ENCODE data around the gene AGT. TPM values are rescaled to one million over a fixed set of nuclear protein-coding genes. Genes with fewer than 3 reads are reported as not detected.

The AGT gene
- total RNA-seq, 1 donor from 2014 or later = 79.0 TPM

DNA sequence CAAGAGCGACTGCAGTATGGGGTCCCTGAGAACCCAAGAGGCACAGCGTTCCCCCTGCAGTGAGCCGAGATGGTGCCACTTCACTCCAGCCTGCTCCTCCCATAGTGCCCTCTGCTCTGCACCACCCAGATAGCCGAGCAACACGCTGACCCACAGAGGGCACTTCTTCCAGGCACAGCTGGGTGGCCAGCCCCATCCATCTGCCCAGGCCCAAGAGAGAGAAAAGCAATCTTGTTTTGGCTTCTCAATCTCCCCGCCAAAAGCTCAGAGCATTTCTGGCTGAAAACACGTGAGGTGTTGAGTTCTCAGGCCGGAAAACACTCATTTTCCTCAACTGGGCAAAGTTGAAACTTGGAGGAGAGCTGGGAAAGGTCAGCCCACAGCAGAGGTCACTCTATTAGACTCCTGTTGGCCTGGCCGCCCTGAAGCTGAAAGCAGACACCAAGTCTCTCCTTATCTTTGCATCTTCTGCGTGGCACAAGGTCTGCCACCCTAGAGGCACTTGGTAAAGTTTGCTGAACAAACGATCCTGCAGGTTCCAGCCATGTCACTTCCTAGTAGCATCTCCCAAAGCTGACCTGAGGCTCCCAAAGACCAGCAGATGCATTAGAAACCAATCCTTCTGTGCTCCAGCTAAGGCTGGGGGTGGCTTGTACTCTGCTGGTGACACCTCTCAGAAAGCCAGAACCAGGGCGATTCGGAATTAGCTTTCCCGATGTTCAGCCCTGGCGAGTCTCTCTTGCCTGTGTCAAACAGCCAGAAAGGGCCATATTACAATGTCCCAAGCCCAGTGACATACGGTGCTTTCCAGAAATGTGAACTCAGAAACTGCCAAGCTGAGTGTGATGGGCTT, 44.2 kb upstream of the AGT start:
- intact Hi-C loops (cut with DNase I) = no loop called here
- TF ChIP-seq, protein P1, sequence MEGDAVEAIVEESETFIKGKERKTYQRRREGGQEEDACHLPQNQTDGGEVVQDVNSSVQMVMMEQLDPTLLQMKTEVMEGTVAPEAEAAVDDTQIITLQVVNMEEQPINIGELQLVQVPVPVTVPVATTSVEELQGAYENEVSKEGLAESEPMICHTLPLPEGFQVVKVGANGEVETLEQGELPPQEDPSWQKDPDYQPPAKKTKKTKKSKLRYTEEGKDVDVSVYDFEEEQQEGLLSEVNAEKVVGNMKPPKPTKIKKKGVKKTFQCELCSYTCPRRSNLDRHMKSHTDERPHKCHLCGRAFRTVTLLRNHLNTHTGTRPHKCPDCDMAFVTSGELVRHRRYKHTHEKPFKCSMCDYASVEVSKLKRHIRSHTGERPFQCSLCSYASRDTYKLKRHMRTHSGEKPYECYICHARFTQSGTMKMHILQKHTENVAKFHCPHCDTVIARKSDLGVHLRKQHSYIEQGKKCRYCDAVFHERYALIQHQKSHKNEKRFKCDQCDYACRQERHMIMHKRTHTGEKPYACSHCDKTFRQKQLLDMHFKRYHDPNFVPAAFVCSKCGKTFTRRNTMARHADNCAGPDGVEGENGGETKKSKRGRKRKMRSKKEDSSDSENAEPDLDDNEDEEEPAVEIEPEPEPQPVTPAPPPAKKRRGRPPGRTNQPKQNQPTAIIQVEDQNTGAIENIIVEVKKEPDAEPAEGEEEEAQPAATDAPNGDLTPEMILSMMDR (IDR thresholded peaks at IDR 0.05) = no peak
- no peaks in the 10 kb centered on the region for H3K4me1 ChIP-seq
- H3K27ac ChIP-seq = no peak overlapping the region
- H3K4me3 ChIP-seq = no peak overlapping the region
- H3K27me3 ChIP-seq = no peaks in the 10 kb centered on the region
- H3K9me3 ChIP-seq = no peaks in the 10 kb centered on the region
- no peaks in the 10 kb centered on the region for H3K36me3 ChIP-seq
- DNase-seq (ENCODE audit: low spot score in 2 of 2) = no peak

- Histone ChIP-seq H3K4me3 (no peak overlapping the region), H3K9me3 (no peaks in the 10 kb centered on the region), H3K36me3 (no peaks in the 10 kb centered on the region), H3K27me3 (no peaks in the 10 kb centered on the region), H3K4me1 (no peaks in the 10 kb centered on the region), H3K27ac (no peak overlapping the region)
- TF ChIP-seq, protein P1 (IDR thresholded peaks at IDR 0.05) = no peak
- no peak for DNase-seq (ENCODE audit: low spot score in 2 of 2)
- intact Hi-C loops (cut with DNase I) = no loop called here
Observed at GRCh38 chr1:230754796-230755195, 40.9 kb upstream of the AGT start.

DNA sequence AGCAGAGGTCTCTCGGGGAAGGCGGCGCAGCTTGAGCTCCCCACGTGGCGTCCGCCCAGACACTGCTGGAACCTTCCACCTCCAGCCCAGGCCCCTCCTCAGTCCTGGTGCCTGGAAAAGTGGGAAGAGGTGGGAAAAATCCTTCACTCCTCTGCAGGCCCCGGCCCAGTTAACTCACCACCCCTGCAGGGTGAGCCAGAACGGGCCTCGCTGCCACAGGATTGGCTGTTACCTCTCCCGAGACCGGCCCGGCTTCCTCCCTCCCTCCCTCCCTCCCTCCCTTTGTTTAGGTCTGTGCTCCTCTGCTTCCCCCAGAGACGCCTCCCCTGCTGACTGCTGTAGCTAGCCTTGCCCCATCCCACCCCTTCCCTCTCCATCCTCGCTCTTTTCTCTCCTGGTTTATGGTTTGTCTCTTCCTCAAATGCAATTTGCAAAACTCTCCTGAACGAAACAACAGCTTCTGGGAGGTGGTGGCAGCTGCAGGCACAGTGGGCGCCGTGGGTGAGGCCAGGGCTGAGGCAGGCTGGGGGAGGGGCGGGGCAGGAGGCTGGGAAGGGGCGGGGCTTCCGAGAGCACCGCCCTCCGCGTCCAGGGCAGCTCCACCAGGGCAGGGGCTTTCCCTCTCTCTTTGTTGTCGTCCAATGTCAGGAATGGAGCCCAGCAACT, 39.8 kb upstream of the AGT start:
- H3K9me3 ChIP-seq = no peaks in the 10 kb centered on the region
- no peaks in the 10 kb centered on the region for H3K27me3 ChIP-seq
- intact Hi-C loops (cut with DNase I) = no loop called here
- H3K4me3 ChIP-seq = no peak overlapping the region
- no peak overlapping the region for H3K27ac ChIP-seq
- TF ChIP-seq, protein P1 (IDR thresholded peaks at IDR 0.05) = no peak
- no peaks in the 10 kb centered on the region for H3K4me1 ChIP-seq
- H3K36me3 ChIP-seq = no peaks in the 10 kb centered on the region
- DNase-seq (ENCODE audit: low spot score in 2 of 2) = no peak

GRCh38 chr1:230753191-230753585, 39.3 kb upstream of the AGT start:
- Histone ChIP-seq H3K4me3 (no peak overlapping the region), H3K27me3 (no peaks in the 10 kb centered on the region), H3K36me3 (no peaks in the 10 kb centered on the region), H3K9me3 (no peaks in the 10 kb centered on the region), H3K27ac (no peak overlapping the region), H3K4me1 (no peaks in the 10 kb centered on the region)
- intact Hi-C loops (cut with DNase I) = no loop called here
- TF ChIP-seq, protein P1 (IDR thresholded peaks at IDR 0.05) = no peak
- DNase-seq (ENCODE audit: low spot score in 2 of 2) = no peak

DNA sequence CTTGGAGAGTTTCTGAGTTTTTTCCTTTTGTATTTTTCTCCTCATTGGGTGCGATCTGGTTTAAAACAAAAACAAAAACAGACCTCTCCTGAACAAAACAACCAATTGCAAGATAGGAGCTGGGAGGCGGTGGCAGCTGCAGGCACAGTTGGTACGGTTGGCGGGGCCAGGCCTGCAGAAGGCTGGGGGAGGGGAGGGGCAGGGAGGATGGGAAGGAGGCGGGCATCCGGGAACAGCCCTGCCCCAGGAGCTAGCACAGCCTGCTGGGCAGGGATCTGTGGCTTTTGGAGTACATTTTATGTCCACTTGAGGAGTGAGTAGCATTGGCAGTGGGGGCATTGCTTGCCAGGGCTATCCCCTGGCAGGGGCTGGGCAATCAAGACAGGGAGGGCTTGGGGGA, 38.5 kb upstream of the AGT start:
- no peaks in the 10 kb centered on the region for H3K36me3 ChIP-seq
- no peaks in the 10 kb centered on the region for H3K4me1 ChIP-seq
- no peak overlapping the region for H3K4me3 ChIP-seq
- no peak for DNase-seq (ENCODE audit: low spot score in 2 of 2)
- H3K27ac ChIP-seq = no peak overlapping the region
- intact Hi-C loops (cut with DNase I) = no loop called here
- H3K9me3 ChIP-seq = no peaks in the 10 kb centered on the region
- TF ChIP-seq, protein P1 (IDR thresholded peaks at IDR 0.05) = no peak
- H3K27me3 ChIP-seq = no peaks in the 10 kb centered on the region

Measured in ascending aorta (tissue), 2 donors.